ENCODE measurements around the gene HBG2. TPM values are rescaled to one million over a fixed set of nuclear protein-coding genes. Genes with fewer than 3 reads are reported as not detected.

HBG2 gene
- total RNA-seq, result not detected

GRCh38 chr11:5254646-5255413, at the start of gene HBG2:
Gene HBG2 (minus strand): TSS chr11:5254781. CDS start chr11:5254728, 53 bp downstream.

GRCh38 chr11:5301846-5302245, 47.3 kb upstream of the HBG2 start, which contains the start of gene OR51B4:
Gene OR51B4 (minus strand): TSS chr11:5301946. CDS start chr11:5301946, 0 bp downstream.

GRCh38 chr11:5269715-5270147, 15.2 kb upstream of the HBG2 start, which contains the start of gene HBE1:
Gene HBE1 (minus strand): TSS chr11:5269945. CDS start chr11:5269890, 55 bp downstream.

GRCh38 chr11:5249807-5250396, 4.7 kb downstream of the HBG2 start, which contains the start of gene HBG1:
Gene HBG1 (minus strand): TSS chr11:5249857. CDS start chr11:5249804, 53 bp downstream.

GRCh38 chr11:5234381-5234834, 20.2 kb downstream of the HBG2 start, which contains the start of gene HBD:
Gene HBD (minus strand): TSS chr11:5234483. CDS start chr11:5234433, 50 bp downstream.

GRCh38 chr11:5226732-5227310, 27.8 kb downstream of the HBG2 start, which contains the start of gene HBB:
Gene HBB (minus strand): TSS chr11:5227071. CDS start chr11:5227021, 50 bp downstream.

Other genes starting within 250 kb of the HBG2 start
- gene OR52J3, start 208.3 kb downstream of the HBG2 start, total RNA-seq, result not detected
- not detected for gene OR52E2, start 195.2 kb downstream of the HBG2 start, total RNA-seq
- gene OR52E1, start 185.2 kb downstream of the HBG2 start, total RNA-seq, result not detected
- not detected for gene OR52A5, start 116.4 kb downstream of the HBG2 start, total RNA-seq
- gene OR52A1, start 100.0 kb downstream of the HBG2 start, total RNA-seq, result not detected
- not detected for gene OR51V1, start 54.1 kb downstream of the HBG2 start, total RNA-seq
- not detected for gene HBB, start 27.7 kb downstream of the HBG2 start, total RNA-seq
- not detected for gene HBD, start 20.3 kb downstream of the HBG2 start, total RNA-seq
- gene HBG1, start 4.9 kb downstream of the HBG2 start, total RNA-seq, result not detected
- gene HBE1, start 15.2 kb upstream of the HBG2 start, total RNA-seq, result not detected
- gene OR51B4, start 47.2 kb upstream of the HBG2 start, total RNA-seq, result not detected
- under 1 TPM in 1 of 2 donors, not detected in 1; 0.34 TPM for gene OR51B2, start 69.5 kb upstream of the HBG2 start, total RNA-seq
- not detected for gene OR51B5, start 88.7 kb upstream of the HBG2 start, total RNA-seq
- not detected for gene OR51B6, start 96.7 kb upstream of the HBG2 start, total RNA-seq
- not detected for gene OR51M1, start 129.0 kb upstream of the HBG2 start, total RNA-seq
- not detected for gene OR51Q1, start 167.3 kb upstream of the HBG2 start, total RNA-seq
- under 1 TPM in 1 of 2 donors, not detected in 1; 0.34 TPM for gene OR51I1, start 186.7 kb upstream of the HBG2 start, total RNA-seq
- gene OR51I2, start 194.5 kb upstream of the HBG2 start, total RNA-seq, result not detected
- not detected for gene OR52D1, start 233.9 kb upstream of the HBG2 start, total RNA-seq